ENCODE measurements around the gene NTN3.
A peak's percentile ranks its signal among the peaks of the same experiment; 100 is the strongest.
"Not testable (repeated sequence)": the region's sequence is repeated elsewhere in the genome, so short reads cannot be mapped to it uniquely, and the experiment has no call there.

Gene NTN3

GRCh38 chr16:2441143-2441804, 29.8 kb upstream of the NTN3 start:
- DNase-seq, result not testable (repeated sequence)

GRCh38 chr16:2443555-2443954, 27.5 kb upstream of the NTN3 start:
- DNase-seq, result no peak

DNA sequence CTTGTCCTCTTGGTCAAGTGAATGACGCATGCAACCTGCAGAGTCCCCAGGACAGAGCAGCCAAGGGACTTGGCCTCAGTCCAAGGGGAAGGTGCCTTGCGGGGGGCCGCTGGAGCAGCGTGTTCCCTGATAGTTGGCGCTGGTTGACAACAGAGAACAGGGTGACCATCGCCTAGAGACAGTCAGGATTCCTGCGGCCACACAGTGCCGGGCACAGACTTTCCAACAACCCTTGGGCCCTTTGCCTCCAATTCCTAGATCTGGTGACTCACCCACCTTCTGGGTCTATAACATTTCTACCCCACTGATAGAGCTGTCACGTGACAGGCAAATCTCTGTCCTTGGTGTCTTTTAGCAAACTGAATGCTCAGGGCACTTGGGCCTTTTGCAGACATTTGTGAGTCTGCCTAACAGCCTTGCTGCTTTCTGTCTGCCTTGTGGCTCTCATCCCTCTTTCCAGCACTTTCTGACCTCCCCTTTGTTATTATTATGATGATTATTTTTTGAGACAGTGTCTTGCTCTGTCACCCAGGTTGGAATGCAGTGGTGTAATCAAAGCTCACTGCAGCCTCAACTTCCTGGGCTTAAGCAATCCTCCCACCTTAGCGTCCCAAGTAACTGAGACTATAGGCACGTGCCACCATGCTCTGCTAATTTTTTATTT, 23.0 kb upstream of the NTN3 start:
- DNase-seq, result no peak

DNA sequence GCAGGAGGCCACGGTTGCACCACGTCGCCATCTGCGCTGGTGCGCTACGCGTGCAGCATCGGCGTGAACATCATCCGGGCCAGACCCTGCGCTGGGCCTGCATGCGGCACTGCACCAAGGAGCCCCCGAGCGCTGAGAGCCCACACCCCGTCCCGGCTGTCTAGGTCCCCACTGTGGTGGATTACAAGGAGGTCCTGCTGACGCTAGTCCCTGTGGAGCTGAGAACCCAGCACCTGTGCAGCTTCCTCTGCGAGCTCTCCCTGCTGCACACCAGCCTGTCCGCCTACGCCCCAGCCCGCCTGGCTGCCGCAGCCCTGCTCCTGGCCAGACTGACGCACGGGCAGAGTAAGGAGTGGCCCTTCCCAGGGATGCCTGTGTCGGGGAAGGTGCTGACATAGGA, 22.0 kb upstream of the NTN3 start:
- DNase-seq, result no peak

DNA sequence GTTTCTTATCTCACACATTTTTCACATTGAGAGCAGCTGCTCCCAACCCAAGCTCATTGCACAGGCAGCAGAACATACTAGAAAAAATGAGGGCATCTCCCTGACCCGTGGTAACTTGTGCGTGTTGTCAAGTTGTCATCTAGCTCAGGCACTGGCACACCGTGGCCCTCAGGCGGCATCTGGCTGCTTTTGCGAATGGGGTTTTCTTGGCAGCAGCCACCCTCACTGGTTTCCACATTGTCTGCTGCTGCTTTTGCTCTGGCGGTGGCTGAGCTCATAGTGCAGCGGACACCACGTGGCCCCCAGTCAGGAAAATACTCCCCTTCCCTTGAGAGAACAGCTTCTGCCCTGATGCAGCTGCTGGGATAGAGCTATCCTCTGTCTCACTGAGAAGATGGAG, 20.6 kb upstream of the NTN3 start:
- no peak for DNase-seq

- DNase-seq, result no peak
Measured at GRCh38 chr16:2450975-2451381, 20.1 kb upstream of the NTN3 start.

- no peak for DNase-seq
Measured at GRCh38 chr16:2451851-2452320, 19.2 kb upstream of the NTN3 start.

DNA sequence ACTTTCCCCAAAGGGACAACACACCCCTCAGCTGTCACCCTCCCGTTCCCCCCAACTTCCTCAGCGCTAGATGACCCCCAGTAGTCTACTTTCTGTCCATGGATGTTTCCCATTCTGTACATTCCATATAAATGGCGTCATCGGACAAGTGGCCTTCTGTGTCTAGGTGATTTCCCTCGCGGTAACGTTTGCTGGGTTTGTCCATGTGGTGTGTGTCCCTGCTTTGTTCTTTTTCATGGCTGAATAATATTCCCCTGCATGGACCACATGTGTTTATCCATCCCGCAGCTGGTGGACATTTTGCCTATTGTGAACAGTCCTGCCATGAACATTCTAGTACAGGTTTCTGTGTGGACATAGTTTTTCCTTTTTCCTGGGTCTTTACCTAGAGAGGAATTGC, 18.4 kb upstream of the NTN3 start:
- no peak for DNase-seq

DNA sequence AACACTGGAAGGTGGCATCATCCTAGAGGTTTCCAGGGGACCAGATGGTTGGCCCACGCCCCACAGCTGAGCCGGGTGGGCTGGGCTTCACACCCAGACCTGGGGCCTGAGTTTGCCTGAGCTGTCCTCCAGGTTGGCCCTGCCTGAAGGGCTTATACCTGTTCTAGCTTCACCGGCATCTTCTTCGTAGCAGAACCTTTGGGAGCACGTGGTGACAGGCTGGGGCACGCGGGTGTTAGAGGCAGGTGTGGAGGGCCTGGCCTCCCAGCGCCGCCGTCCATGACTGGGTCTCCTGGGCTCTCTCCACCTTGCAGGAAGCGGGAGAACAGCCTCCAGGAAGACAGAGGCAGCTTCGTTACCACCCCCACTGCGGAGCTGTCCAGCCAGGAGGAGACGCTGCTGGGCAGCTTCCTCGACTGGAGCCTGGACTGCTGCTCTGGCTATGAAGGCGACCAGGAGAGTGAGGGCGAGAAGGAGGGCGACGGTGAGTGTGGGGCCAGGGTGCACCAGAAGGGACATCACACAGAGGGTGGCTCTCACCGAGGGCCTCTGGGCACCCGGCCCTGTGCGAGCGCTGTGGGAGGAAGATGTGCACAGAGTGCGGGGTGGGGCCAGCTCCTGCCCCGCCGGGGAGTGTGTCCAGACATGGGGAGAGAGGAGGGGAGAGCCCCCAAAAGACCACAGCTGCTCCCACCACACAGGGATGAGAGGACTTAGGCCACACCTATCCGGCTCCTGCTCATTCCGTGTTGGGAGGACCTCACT, 15.8 kb upstream of the NTN3 start:
- no peak for DNase-seq

DNA sequence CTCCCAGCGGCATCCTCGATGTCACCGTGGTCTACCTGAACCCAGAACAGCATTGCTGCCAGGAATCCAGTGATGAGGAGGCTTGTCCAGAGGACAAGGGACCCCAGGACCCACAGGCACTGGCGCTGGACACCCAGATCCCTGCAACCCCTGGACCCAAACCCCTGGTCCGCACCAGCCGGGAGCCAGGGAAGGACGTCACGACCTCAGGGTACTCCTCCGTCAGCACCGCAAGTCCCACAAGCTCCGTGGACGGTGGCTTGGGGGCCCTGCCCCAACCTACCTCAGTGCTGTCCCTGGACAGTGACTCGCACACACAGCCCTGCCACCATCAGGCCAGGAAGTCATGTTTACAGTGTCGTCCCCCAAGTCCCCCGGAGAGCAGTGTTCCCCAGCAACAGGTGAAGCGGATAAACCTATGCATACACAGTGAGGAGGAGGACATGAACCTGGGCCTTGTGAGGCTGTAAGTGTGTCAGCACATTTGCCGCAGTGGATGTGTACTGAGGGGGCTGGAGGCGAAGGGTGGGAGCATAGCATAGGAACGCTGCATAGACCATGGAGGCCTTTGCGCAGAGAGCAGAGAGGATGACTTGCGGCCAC, 14.4 kb upstream of the NTN3 start:
- no peak for DNase-seq

DNA sequence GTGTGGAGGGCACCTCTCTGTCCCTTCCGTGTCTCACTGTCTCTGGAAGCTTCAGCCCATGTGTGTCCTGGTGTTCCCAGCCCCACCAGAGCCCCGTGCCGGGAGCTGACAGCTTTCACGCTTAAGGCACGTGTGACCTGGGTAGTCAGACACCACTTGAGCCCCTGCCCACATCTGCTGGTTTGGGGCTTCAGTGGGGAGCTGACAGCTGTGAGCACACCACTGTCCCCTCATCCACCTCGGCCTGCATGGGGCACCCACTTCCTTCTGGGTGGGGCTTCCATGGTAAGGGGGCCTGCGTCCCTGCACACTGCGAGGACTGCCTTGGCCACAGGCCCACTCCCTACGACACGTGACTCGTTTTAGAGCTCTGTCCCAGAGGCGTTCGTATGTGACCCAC, 13.8 kb upstream of the NTN3 start:
- DNase-seq, result no peak

DNA sequence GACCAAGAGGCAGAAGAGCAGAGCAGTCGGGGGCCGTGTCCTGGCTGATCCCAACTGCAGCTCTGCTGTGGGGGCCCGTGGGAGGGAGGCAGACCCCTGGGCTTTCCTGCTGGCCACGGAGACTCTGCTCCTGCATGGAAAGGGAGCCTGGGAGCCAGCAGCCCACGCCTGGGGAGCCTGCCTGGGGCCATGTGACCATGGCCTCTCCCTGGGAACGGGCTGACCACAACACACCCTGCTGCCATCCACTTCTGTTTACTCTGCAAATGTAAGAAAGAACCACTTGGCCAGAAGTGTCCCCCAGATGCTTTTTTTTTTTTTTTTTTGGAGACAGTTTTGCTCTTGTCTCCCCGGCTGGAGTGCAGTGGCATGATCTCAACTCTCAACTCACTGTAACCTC, 13.2 kb upstream of the NTN3 start:
- DNase-seq, result no peak

GRCh38 chr16:2458887-2459646, 12.0 kb upstream of the NTN3 start:
- DNase-seq, result no peak

DNA sequence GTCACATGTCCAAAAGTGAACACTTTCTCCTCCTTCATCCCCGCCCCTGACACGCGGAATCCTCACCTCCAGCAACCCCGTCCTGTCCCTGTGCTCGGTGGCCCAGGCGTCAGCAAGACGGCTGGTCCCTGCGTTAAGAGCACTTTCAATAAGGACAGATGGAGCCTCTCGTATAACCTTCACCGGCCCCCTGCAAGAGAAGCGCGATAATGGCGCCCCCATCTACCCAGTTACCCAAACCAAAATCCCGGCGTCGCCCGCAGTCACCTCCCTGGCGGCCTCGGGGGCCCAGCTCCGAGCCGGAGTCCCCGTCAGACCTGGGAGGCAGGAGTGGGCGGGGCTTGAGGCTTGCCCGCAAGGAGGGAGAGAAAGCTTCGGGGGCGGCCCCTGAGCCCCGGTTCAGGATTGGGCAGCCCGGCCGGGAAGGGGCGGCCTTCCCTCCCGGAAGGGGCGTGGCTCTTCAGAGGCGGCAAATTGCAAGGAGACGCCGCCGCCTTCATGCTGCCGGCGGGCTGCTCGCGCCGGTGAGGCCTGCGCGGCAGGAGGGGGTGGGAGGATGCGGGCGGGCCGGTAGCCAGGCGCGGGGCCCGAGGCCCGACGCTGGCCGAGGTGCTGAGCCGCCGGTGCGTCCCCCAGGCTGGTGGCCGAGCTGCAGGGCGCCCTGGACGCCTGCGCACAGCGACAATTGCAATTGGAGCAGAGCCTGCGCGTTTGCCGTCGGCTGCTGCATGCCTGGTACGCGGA, 11.3 kb upstream of the NTN3 start, which contains the start of gene TEDC2:
TEDC2 (plus strand) TSS at position 463 of the 744 bp plus-strand sequence; CDS start at position 499, 36 bp downstream.
- DNase-seq, result peak; percentile 98

- DNase-seq, result no peak
Measured at GRCh38 chr16:2460391-2460713, 10.7 kb upstream of the NTN3 start.

GRCh38 chr16:2460916-2461315, 10.2 kb upstream of the NTN3 start:
- no peak for DNase-seq

- DNase-seq, result no peak
Measured at GRCh38 chr16:2462031-2462866, 8.8 kb upstream of the NTN3 start.

GRCh38 chr16:2464333-2464732, 6.8 kb upstream of the NTN3 start:
- DNase-seq, result no peak

GRCh38 chr16:2465653-2466415, 5.3 kb upstream of the NTN3 start:
- no peak for DNase-seq
